ENCODE measurements around the gene VANGL1.

GRCh38 chr1:115710859-115711624, 69.3 kb downstream of the VANGL1 start:
- no peak for TF ChIP-seq CTCF (IDR thresholded peaks at IDR 0.05; ENCODE audit: low read length)
- TF ChIP-seq EZH2 (IDR thresholded peaks at IDR 0.05; ENCODE audit: borderline replicate concordance, low read length), result no peak
